ENCODE measurements around the gene RFX4.

The RFX4 gene

GRCh38 chr12:106657488-106657887 is 74.7 kb downstream of the RFX4 start:
- H3K4me1 ChIP-seq (ENCODE audit: insufficient read depth, poor library complexity, severe bottlenecking): no peaks in the 10 kb centered on the region
- no peak overlapping the region for H3K4me3 ChIP-seq (ENCODE audit: severe bottlenecking)
- ATAC-seq (ENCODE audit: low read depth) (no peak), DNase-seq (ENCODE audit: low spot score) (no peak)
- H3K9me3 ChIP-seq (ENCODE audit: severe bottlenecking): no peaks in the 10 kb centered on the region
- no peak overlapping the region for H3K27ac ChIP-seq (ENCODE audit: poor library complexity, severe bottlenecking)
- no peaks in the 10 kb centered on the region for H3K36me3 ChIP-seq (ENCODE audit: low read depth)
- no peak for TF ChIP-seq CTCF (IDR thresholded peaks at IDR 0.05; ENCODE audit: poor library complexity, severe bottlenecking)
- H3K27me3 ChIP-seq (ENCODE audit: insufficient read depth, poor library complexity, severe bottlenecking): peaks cover 3% of the 10 kb centered on the region

- H3K27me3 ChIP-seq (ENCODE audit: insufficient read depth, poor library complexity, severe bottlenecking): peaks cover 31% of the 10 kb centered on the region
- H3K4me1 ChIP-seq (ENCODE audit: insufficient read depth, poor library complexity, severe bottlenecking): no peaks in the 10 kb centered on the region
- no peak overlapping the region for H3K27ac ChIP-seq (ENCODE audit: poor library complexity, severe bottlenecking)
- peaks cover 7% of the 10 kb centered on the region for H3K9me3 ChIP-seq (ENCODE audit: severe bottlenecking)
- DNase-seq (ENCODE audit: low spot score) (no peak), ATAC-seq (ENCODE audit: low read depth) (no peak)
- no peak for TF ChIP-seq CTCF (IDR thresholded peaks at IDR 0.05; ENCODE audit: poor library complexity, severe bottlenecking)
- H3K36me3 ChIP-seq (ENCODE audit: low read depth): no peaks in the 10 kb centered on the region
- no peak overlapping the region for H3K4me3 ChIP-seq (ENCODE audit: severe bottlenecking)
Measured at GRCh38 chr12:106663385-106663784, 80.6 kb downstream of the RFX4 start.

GRCh38 chr12:106669216-106669615 is 86.4 kb downstream of the RFX4 start:
- H3K4me1 ChIP-seq (ENCODE audit: insufficient read depth, poor library complexity, severe bottlenecking): no peaks in the 10 kb centered on the region
- H3K27me3 ChIP-seq (ENCODE audit: insufficient read depth, poor library complexity, severe bottlenecking): peaks cover 50% of the 10 kb centered on the region
- ATAC-seq (ENCODE audit: low read depth) (no peak), DNase-seq (ENCODE audit: low spot score) (no peak)
- TF ChIP-seq CTCF (IDR thresholded peaks at IDR 0.05; ENCODE audit: poor library complexity, severe bottlenecking): no peak
- H3K4me3 ChIP-seq (ENCODE audit: severe bottlenecking): no peak overlapping the region
- no peak overlapping the region for H3K27ac ChIP-seq (ENCODE audit: poor library complexity, severe bottlenecking)
- peaks cover 2% of the 10 kb centered on the region for H3K9me3 ChIP-seq (ENCODE audit: severe bottlenecking)
- no peaks in the 10 kb centered on the region for H3K36me3 ChIP-seq (ENCODE audit: low read depth)

- ATAC-seq (ENCODE audit: low read depth) (no peak), DNase-seq (ENCODE audit: low spot score) (no peak)
- H3K4me3 ChIP-seq (ENCODE audit: severe bottlenecking): no peak overlapping the region
- H3K27ac ChIP-seq (ENCODE audit: poor library complexity, severe bottlenecking): no peak overlapping the region
- H3K36me3 ChIP-seq (ENCODE audit: low read depth): no peaks in the 10 kb centered on the region
- no peak for TF ChIP-seq CTCF (IDR thresholded peaks at IDR 0.05; ENCODE audit: poor library complexity, severe bottlenecking)
- no peaks in the 10 kb centered on the region for H3K4me1 ChIP-seq (ENCODE audit: insufficient read depth, poor library complexity, severe bottlenecking)
- H3K27me3 ChIP-seq (ENCODE audit: insufficient read depth, poor library complexity, severe bottlenecking): peaks cover 50% of the 10 kb centered on the region
- no peaks in the 10 kb centered on the region for H3K9me3 ChIP-seq (ENCODE audit: severe bottlenecking)
Measured at GRCh38 chr12:106670131-106670530, 87.3 kb downstream of the RFX4 start.

GRCh38 chr12:106671840-106672239 is 89.0 kb downstream of the RFX4 start:
- TF ChIP-seq CTCF (IDR thresholded peaks at IDR 0.05; ENCODE audit: poor library complexity, severe bottlenecking): no peak
- H3K4me1 ChIP-seq (ENCODE audit: insufficient read depth, poor library complexity, severe bottlenecking): no peaks in the 10 kb centered on the region
- H3K27ac ChIP-seq (ENCODE audit: poor library complexity, severe bottlenecking): no peak overlapping the region
- peaks cover 33% of the 10 kb centered on the region for H3K27me3 ChIP-seq (ENCODE audit: insufficient read depth, poor library complexity, severe bottlenecking)
- no peak for DNase-seq (ENCODE audit: low spot score)
- no peaks in the 10 kb centered on the region for H3K9me3 ChIP-seq (ENCODE audit: severe bottlenecking)
- no peak overlapping the region for H3K4me3 ChIP-seq (ENCODE audit: severe bottlenecking)
- H3K36me3 ChIP-seq (ENCODE audit: low read depth): no peaks in the 10 kb centered on the region
- ATAC-seq (ENCODE audit: low read depth): no peak

All from RWPE2 (cell line).